ENCODE results near the gene GPA33.

Gene GPA33

DNA sequence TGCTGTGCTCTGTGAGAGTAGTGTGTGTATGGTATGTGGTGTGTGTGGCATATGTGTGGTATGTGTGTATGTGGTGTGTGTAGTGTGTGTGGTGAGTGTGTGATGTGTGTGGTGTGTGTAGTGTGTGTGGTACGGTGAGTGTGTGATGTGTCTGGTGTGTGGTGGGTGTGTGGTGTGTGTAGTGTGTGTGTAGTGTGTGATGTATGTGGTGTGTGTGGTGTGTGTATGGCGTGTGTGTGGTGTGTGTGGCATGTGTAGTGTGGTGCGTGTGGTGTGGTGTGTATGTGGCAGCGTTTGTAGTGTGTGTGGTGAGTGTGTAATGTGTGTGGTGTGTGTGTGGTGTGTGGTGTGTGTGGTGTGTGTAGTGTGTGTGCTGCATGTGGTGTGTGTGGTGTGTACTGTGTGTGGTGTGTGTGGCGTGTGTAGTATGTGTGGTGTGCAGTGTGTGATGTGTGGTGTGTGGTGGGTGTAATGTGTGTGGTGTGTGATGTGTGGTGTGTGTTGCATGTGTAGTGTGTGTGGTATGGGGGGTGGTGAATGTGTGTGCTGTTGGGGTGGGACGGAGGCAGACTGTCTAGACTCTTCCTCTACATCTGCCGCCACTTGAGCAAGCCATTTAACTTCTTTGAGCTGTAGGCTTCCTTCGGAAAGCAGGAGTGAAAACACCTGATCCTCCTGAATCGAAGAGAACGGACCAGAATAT is 33.5 kb downstream of the GPA33 start (continued):
- no peak for TF ChIP-seq RARB (CRISPR knock-in tag; IDR thresholded peaks at IDR 0.05)
- TF ChIP-seq PPARA (CRISPR knock-in tag; IDR thresholded peaks at IDR 0.05; ENCODE audit: borderline replicate concordance), result no peak
- TF ChIP-seq, protein P1, sequence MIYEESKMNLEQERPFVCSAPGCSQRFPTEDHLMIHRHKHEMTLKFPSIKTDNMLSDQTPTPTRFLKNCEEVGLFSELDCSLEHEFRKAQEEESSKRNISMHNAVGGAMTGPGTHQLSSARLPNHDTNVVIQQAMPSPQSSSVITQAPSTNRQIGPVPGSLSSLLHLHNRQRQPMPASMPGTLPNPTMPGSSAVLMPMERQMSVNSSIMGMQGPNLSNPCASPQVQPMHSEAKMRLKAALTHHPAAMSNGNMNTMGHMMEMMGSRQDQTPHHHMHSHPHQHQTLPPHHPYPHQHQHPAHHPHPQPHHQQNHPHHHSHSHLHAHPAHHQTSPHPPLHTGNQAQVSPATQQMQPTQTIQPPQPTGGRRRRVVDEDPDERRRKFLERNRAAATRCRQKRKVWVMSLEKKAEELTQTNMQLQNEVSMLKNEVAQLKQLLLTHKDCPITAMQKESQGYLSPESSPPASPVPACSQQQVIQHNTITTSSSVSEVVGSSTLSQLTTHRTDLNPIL (CRISPR knock-in tag; IDR thresholded peaks at IDR 0.05; ENCODE audit: low read depth), result no peak
- TF ChIP-seq, protein P2, sequence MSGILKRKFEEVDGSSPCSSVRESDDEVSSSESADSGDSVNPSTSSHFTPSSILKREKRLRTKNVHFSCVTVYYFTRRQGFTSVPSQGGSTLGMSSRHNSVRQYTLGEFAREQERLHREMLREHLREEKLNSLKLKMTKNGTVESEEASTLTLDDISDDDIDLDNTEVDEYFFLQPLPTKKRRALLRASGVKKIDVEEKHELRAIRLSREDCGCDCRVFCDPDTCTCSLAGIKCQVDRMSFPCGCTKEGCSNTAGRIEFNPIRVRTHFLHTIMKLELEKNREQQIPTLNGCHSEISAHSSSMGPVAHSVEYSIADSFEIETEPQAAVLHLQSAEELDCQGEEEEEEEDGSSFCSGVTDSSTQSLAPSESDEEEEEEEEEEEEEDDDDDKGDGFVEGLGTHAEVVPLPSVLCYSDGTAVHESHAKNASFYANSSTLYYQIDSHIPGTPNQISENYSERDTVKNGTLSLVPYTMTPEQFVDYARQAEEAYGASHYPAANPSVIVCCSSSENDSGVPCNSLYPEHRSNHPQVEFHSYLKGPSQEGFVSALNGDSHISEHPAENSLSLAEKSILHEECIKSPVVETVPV (CRISPR knock-in tag; IDR thresholded peaks at IDR 0.05), result no peak
- TF ChIP-seq BACH2 (CRISPR knock-in tag; IDR thresholded peaks at IDR 0.05; ENCODE audit: borderline replicate concordance), result no peak

- TF ChIP-seq, protein P3, sequence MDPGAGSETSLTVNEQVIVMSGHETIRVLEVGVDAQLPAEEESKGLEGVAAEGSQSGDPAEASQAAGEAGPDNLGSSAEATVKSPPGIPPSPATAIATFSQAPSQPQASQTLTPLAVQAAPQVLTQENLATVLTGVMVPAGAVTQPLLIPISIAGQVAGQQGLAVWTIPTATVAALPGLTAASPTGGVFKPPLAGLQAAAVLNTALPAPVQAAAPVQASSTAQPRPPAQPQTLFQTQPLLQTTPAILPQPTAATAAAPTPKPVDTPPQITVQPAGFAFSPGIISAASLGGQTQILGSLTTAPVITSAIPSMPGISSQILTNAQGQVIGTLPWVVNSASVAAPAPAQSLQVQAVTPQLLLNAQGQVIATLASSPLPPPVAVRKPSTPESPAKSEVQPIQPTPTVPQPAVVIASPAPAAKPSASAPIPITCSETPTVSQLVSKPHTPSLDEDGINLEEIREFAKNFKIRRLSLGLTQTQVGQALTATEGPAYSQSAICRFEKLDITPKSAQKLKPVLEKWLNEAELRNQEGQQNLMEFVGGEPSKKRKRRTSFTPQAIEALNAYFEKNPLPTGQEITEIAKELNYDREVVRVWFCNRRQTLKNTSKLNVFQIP (CRISPR knock-in tag; IDR thresholded peaks at IDR 0.05; ENCODE audit: borderline replicate concordance, low read depth), result no peak
- TF ChIP-seq ISL1 (CRISPR knock-in tag; IDR thresholded peaks at IDR 0.05), result no peak
- TF ChIP-seq PPARA (CRISPR knock-in tag; IDR thresholded peaks at IDR 0.05; ENCODE audit: borderline replicate concordance), result no peak
- no peak for TF ChIP-seq ZNF8 (CRISPR knock-in tag; IDR thresholded peaks at IDR 0.05)
- TF ChIP-seq TSHZ2 (CRISPR knock-in tag; IDR thresholded peaks at IDR 0.05), result no peak
- TF ChIP-seq RARB (CRISPR knock-in tag; IDR thresholded peaks at IDR 0.05), result no peak
- TF ChIP-seq, protein P4, sequence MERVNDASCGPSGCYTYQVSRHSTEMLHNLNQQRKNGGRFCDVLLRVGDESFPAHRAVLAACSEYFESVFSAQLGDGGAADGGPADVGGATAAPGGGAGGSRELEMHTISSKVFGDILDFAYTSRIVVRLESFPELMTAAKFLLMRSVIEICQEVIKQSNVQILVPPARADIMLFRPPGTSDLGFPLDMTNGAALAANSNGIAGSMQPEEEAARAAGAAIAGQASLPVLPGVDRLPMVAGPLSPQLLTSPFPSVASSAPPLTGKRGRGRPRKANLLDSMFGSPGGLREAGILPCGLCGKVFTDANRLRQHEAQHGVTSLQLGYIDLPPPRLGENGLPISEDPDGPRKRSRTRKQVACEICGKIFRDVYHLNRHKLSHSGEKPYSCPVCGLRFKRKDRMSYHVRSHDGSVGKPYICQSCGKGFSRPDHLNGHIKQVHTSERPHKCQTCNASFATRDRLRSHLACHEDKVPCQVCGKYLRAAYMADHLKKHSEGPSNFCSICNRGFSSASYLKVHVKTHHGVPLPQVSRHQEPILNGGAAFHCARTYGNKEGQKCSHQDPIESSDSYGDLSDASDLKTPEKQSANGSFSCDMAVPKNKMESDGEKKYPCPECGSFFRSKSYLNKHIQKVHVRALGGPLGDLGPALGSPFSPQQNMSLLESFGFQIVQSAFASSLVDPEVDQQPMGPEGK (CRISPR knock-in tag; IDR thresholded peaks at IDR 0.05; ENCODE audit: borderline replicate concordance), result no peak
- no peak for TF ChIP-seq ZFP3 (CRISPR knock-in tag; IDR thresholded peaks at IDR 0.05)
- no peak for TF ChIP-seq ZC3H10 (CRISPR knock-in tag; IDR thresholded peaks at IDR 0.05)
- TF ChIP-seq ZNF70 (CRISPR knock-in tag; IDR thresholded peaks at IDR 0.05), result no peak
- no peak for TF ChIP-seq ZNF565 (CRISPR knock-in tag; conservative IDR thresholded peaks at IDR 0.05; ENCODE audit: low read depth)
- TF ChIP-seq TOX (CRISPR knock-in tag; IDR thresholded peaks at IDR 0.05; ENCODE audit: borderline replicate concordance), result no peak
- TF ChIP-seq, protein P1 (CRISPR knock-in tag; IDR thresholded peaks at IDR 0.05; ENCODE audit: low read depth), result no peak
- TF ChIP-seq GLIS3 (CRISPR knock-in tag; IDR thresholded peaks at IDR 0.05), result no peak
- TF ChIP-seq, protein P2 (CRISPR knock-in tag; IDR thresholded peaks at IDR 0.05), result no peak
- ATAC-seq, result no peak
Measured at GRCh38 chr1:167054946-167055630, 35.1 kb downstream of the GPA33 start.
